ENCODE measurements around the gene TLN1.
A peak's percentile ranks its signal among the peaks of the same experiment; 100 is the strongest.

TLN1 gene

DNA sequence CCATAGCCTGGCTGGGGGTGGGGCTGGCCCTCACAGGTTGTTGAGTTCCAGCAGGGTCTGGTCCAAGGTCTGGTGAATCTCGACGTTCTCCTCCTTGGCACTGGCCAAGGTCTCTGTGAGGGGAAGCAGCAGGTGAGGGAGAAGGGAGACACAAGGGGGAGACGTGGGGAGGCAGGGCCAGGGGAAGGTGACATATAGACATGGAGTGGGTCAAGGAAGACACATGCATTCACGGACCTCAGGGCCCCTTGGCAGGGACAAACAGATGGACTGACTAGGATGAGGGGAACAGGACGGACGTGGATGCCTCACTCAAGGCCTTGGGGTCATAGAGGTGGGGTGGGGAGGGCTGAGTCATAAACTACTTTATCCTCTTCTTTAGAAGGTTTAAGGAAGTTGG lies 49.9 kb downstream of the TLN1 start:
- DNase-seq, result no peak

DNA sequence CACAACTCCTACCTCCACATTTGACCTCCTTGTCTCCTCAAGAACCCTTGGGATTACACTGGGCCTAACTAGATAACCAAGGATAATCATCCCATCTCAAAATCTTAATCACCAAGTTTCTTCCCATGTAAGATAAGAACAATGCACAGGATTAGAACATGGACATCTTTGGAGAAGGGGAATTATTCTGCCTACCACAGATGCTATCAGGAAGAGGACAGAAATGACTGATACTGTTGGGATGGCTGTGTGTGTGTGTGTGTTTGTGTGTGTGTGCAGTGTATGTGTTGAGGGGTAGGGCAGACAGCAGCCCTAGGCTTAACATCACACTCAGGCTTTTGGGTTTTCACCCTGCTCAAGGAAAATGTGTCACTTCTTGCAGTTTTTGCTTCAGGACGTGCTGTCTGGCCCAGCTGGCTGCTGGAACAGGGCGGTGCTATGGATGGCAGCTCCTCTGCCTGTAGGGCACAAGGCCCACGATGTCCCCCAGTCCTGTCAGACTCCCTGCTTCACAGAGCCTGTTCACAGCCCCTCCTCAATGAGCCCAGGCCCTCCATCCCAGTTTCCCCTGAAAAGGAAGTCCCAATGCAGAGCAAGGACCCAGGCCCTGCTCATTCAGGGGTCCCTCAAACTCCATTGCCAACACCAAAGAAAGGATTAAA lies 50.5 kb downstream of the TLN1 start:
- DNase-seq, result no peak

DNA sequence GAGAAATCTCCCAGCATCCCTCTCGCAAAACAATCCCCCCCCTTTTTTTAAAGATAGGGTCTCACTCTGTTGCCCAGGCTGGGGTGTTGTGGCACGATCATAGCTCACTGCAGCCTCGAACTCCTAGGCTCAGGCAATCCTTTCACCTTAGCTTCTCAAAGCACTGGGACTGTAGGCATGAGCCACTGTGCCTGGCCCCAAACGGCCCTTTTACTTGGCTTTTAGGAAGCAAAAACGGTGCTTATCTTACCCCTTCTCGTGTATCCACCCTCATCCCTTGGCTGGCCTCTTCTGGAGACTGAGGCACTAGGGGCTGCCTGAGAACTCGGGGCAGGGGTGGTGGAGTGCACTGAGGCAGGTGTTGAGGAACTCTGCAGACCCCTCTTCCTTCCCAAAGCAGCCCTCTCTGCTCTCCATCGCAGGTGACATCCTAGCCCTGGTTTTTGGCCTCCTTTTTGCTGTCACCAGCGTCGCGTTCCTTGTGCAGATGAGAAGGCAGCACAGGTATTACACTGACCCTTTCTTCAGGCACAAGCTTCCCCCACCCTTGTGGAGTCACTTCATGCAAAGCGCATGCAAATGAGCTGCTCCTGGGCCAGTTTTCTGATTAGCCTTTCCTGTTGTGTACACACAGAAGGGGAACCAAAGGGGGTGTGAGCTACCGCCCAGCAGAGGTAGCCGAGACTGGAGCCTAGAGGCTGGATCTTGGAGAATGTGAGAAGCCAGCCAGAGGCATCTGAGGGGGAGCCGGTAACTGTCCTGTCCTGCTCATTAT lies 51.5 kb downstream of the TLN1 start:
- DNase-seq, result no peak

DNA sequence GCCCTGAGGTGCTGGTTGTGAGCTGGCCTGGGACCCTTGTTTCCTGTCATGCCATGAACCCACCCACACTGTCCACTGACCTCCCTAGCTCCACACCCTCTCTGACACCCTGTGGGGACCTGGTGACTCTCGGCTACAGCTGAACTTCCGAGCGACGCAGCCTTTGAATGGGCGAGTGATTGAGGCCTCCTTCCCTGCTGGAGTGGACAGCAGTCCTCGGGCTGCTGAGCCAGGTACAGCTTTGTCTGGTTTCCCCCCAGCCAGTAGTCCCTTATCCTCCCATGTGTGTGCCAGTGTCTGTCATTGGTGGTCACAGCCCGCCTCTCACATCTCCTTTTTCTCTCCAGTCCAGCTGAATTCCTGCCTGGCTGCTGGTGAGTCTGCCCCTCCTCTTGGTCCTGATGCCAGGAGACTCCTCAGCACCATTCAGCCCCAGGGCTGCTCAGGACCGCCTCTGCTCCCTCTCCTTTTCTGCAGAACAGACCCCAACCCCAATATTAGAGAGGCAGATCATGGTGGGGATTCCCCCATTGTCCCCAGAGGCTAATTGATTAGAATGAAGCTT lies 52.1 kb downstream of the TLN1 start:
- no peak for DNase-seq

DNA sequence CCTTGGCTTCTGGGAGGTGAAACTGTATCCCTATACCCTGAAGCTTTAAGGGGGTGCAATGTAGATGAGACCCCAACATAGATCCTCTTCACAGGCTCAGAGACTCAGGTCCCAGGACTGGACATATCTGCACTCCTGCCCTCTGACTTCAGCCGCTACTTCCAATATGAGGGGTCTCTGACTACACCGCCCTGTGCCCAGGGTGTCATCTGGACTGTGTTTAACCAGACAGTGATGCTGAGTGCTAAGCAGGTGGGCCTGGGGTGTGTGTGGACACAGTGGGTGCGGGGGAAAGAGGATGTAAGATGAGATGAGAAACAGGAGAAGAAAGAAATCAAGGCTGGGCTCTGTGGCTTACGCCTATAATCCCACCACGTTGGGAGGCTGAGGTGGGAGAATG lies 52.9 kb downstream of the TLN1 start:
- no peak for DNase-seq

DNA sequence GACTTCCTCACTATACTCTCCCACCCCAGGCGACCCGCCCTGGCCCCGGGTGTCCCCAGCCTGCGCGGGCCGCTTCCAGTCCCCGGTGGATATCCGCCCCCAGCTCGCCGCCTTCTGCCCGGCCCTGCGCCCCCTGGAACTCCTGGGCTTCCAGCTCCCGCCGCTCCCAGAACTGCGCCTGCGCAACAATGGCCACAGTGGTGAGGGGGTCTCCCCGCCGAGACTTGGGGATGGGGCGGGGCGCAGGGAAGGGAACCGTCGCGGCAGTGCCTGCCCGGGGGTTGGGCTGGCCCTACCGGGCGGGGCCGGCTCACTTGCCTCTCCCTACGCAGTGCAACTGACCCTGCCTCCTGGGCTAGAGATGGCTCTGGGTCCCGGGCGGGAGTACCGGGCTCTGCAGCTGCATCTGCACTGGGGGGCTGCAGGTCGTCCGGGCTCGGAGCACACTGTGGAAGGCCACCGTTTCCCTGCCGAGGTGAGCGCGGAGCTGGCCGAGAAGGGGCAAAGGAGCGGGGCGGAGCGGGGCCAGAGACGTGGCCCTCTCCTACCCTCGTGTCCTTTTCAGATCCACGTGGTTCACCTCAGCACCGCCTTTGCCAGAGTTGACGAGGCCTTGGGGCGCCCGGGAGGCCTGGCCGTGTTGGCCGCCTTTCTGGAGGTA lies 56.1 kb downstream of the TLN1 start:
- no peak for DNase-seq

DNA sequence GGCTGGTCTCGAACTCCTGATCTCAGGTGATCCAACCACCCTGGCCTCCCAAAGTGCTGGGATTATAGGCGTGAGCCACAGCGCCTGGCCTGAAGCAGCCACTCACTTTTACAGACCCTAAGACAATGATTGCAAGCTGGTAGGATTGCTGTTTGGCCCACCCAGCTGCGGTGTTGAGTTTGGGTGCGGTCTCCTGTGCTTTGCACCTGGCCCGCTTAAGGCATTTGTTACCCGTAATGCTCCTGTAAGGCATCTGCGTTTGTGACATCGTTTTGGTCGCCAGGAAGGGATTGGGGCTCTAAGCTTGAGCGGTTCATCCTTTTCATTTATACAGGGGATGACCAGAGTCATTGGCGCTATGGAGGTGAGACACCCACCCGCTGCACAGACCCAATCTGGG lies 56.8 kb downstream of the TLN1 start:
- no peak for DNase-seq

DNA sequence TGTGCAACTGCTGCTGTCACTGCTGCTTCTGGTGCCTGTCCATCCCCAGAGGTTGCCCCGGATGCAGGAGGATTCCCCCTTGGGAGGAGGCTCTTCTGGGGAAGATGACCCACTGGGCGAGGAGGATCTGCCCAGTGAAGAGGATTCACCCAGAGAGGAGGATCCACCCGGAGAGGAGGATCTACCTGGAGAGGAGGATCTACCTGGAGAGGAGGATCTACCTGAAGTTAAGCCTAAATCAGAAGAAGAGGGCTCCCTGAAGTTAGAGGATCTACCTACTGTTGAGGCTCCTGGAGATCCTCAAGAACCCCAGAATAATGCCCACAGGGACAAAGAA lies 58.0 kb downstream of the TLN1 start:
- DNase-seq, result no peak

DNA sequence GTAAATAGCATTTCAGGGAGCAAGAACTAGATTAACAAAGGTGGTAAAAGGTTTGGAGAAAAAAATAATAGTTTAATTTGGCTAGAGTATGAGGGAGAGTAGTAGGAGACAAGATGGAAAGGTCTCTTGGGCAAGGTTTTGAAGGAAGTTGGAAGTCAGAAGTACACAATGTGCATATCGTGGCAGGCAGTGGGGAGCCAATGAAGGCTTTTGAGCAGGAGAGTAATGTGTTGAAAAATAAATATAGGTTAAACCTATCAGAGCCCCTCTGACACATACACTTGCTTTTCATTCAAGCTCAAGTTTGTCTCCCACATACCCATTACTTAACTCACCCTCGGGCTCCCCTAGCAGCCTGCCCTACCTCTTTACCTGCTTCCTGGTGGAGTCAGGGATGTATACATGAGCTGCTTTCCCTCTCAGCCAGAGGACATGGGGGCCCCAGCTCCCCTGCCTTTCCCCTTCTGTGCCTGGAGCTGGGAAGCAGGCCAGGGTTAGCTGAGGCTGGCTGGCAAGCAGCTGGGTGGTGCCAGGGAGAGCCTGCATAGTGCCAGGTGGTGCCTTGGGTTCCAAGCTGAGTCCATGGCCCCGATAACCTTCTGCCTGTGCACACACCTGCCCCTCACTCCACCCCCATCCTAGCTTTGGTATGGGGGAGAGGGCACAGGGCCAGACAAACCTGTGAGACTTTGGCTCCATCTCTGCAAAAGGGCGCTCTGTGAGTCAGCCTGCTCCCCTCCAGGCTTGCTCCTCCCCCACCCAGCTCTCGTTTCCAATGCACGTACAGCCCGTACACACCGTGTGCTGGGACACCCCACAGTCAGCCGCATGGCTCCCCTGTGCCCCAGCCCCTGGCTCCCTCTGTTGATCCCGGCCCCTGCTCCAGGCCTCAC lies 58.6 kb downstream of the TLN1 start, which contains the start of gene CA9:
Gene CA9 (plus strand): TSS at position 797 of the 893 bp plus-strand sequence. CDS start 32 bp downstream, at position 829.
- DNase-seq, result no peak

DNA sequence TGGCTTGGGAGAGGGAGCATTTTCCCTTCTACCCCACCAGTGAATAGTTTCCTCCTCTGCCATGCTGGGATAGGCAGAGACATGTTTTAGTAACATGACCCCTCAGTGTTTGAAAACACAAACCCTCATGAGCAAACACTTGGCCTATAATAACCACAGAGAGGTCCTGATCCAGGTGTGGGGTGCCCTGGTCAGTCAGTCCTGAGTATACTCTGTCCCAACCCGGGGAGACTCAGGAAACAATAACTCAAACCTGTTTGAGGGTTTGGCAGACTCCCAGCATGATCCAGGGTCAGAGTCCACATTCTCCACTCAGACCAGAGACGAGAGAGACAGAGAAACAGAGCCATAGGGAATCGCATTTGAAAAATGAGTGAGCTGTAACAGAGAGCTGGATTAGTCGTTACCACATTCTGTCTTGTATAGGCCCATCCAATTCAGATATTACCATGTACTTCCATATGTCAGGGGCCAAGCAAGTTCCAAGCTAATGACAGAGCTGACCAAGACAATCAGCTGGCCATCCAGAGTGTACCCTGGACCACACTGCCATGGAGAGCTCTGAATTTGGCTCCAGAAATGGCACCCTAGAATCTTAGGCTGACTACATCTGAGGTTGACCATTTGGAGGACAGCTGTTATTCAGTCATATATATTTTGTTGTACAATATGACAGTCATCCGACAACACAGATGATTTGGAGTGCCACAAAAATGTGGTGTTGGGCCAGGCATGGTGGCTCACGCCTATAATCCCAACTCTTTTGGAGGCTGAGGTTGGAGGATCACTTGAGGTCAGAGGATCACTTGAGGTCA lies 62.5 kb downstream of the TLN1 start:
- no peak for DNase-seq

DNA sequence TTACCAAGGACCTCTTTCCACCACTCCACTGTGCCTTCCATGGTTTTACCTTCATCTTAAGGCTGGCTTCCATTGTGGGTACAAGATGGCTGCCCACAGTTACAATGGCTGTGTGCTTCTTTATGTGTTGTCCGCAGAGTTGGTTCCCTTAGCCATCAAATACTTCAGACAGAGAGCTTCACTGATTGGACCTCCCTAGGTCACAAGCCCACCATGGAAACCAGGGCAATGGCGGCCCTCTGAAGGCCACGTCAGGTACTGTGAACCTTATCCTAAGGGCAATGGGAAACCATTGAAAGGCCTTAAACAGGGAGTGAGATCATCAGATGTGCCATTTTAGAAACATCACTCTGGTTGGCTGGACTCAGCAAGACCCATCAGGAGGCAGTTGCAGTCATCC lies 64.1 kb downstream of the TLN1 start:
- DNase-seq, result no peak

DNA sequence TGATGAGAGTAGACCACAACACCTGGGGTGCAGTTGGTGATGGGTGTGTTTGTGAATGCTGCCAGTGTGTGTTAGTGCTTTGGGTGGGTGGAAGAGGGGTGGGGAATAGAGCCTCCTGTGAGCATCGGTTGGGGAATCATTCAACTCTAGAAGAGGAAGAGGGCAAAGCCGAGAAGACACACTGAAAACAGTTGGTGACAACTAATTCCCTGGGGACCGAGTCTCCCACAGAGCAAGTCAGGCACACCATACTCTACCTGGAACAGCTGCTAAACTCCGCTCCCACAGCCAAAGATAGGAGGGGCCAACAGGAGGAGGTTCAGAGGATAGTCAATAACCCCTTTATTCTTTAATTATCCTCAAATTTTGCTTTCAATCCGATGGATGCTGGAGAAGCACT lies 65.4 kb downstream of the TLN1 start:
- no peak for DNase-seq

DNA sequence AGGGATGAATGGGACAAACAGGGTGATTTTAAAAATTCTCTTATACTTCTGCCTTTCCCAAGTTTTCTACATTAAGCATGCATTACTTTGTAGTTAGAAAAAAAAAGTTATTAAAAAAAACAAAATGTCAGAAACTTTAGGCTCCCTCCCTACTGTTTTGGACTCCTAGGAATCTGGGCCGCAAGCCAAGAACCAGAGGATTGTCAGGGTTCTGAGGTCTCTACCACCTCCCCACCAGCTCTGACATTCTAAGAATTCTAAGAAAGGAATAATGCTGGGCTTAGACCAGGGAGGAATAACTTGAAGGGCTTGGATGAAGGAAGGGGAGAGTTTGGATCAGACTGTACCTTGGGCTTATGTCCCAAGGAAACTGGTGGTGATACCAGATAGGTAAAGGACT lies 66.0 kb downstream of the TLN1 start:
- no peak for DNase-seq

DNA sequence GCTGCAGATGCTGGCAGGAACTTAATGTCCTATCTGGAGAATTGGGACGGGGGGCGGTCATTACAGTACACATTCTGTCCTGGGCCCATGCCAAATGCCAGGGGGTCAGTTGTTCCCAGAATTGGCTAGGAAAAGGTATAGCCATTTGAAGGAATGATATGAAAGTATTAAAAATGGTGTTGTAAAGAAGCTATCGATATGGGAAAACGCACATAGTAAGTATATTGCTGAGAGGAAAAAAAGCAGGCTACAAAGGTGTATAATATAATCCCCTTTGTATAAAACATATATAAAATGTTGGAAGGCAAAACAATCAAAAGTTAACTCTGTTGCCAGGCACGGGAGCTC lies 66.5 kb downstream of the TLN1 start:
- DNase-seq, result no peak

DNA sequence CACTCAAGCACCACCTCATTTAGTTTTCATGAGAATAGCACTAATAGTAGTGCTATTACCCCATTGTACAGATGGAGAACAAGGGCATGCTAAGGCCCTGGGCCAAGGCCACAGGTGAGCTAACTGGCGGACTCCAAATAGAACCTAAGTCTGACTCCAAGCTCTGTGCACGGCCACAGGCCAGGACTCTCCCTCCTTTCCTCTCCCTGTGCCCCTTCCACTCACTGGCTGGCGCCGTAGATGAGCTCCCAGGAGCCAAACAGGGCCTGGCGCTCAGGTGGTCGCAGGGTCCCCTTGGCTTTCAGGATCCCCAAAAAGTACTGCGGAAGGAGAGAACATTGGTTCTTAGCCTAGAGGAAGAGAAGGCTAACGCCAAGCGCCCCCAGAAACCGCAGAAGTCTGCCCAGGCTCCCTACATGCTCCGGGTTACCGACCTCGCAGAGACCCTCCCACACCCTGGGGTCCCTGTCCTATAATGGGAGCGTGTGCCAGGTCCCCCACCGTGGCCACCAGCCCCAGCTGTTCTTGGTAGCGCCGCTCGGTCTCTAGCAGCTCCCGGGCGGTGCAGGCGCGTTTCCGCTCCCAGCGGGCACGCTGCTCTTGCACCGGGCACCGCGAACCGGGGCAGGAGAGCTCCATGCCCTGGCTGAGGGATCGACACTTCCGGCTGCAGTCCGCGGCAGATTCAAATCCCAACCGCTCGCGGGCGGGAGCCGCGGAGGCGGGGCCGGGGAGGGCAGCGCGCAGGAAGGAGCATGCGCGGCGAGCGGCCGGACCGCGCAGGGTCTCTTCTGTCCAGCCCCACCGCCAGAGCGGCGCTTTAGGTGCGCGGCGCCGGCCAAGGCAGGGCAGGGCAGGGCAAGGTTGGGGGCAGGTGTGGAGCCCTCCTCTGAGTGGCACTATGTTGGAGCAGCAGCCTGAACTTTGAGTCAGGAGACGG lies 67.2 kb downstream of the TLN1 start, which contains the start of gene ARHGEF39:
Gene ARHGEF39 (minus strand): TSS at position 665 of the 940 bp plus-strand sequence. CDS start 26 bp downstream, at position 639.
- peak; percentile 68 for DNase-seq

DNA sequence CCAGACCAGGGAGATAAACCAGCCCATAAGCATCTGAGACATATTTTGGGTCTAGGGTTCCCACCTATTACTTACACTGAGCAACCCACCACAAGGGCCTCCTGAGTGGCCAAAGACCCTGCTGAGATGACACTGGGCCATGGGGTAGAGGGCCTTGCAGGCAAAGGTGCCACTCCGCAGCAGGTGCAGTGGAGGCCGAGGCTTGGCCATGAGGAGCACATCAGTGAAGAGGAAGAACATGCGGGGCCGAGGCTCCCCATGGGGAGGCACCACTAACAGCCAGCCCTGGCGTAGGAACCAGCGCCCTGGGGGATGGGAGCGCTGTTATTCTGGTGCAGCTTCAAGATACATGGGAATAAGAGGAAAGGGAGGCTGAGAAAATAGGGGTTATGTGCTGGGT lies 69.6 kb downstream of the TLN1 start:
- no peak for DNase-seq

DNA sequence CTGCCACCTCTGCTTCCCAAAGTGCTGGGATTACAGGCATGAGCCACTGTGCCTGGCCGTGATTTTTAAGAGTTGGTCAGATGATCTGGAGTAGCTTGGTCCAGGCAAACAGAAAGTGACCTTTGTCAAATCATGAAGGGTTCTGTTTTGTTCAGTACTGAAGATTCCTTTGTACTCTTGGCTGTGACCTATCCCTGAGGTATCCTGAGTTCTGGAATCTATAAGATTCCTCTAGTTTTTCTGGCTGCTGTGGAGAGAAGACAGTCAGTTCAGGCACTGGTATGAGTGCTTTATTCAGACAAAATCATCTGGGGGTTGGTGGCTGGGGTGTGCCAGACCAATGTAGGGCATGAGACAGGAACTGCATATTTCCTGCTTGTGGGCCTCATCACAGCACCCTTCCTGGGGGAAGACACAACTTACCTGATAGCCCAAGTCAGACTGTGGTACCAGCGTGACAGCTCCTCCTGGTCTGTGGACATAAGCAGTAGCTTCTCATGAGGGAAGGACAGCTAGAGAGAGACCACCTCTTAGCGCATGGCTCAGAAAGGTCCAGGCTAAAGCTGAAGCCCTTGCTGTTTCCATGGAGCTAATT lies 70.1 kb downstream of the TLN1 start:
- DNase-seq, result peak; percentile 73

DNA sequence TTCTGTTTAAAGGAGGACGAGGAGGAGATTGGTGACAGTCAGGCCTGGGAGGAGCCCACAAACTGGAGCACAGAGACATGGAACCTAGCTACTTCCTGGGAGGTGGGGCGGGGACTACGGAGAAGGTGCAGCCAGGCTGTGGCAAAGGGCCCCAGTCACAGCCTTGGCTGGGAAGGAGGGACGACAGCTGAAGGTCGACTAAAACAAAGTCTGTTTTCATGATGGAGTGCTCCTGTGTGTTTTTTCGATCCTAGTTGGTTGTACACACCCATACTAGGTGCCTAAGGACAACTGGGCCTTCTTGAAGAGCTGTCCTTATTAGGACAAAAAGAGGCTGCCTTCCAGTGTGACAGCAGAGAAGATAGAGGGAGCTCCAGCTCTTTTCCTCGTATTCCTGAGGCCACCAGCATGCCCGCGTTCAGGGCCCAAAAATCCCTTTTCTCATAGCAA lies 71.0 kb downstream of the TLN1 start:
- DNase-seq, result no peak

DNA sequence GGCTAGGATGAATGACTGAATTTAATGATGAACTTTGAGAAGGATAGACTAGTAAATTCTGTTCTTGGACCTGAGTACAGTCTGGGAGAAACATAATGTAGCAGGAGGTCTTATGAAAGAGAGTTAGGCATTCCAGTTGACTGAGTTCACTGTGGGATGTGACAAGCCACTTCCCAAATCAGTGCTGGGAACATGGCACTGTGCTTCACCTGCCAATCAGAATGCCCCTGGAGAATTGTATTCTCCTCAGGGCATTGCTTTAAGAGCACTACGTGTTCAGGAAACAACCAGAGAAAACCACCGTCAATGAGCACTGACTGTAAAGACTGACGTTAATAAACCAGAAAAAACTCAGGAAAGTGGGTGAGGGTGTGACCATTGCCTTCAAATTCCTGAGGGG lies 72.7 kb downstream of the TLN1 start:
- DNase-seq, result no peak

DNA sequence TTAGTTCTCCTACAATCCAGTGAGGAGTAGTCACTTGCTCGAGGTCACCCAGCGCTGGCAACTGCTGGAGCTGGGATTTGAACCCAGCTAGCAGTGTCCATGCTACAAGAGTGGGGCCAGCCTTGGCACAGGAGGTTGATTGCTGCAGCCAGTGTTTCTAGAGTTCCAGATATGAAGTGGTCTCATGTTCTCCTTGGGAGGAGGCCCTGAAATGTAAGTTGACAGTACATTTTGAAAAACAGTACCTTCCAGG lies 73.1 kb downstream of the TLN1 start:
- no peak for DNase-seq
